ENCODE measurements around the gene ERG28. TPM values are rescaled to one million over a fixed set of nuclear protein-coding genes. Genes with fewer than 3 reads are reported as not detected.

ERG28 gene
- total RNA-seq, 2 experiments from 2014 or later, result 18.0 to 18.7 TPM

GRCh38 chr14:75636100-75636692 lies 24.5 kb downstream of the ERG28 start:
- ChIA-PET POLR2A (interaction anchor here (0.5 kb wide), 1 partner anchor 153 kb away, joined by 3 read pairs; no protein-coding TSS in a partner anchor), CTCF (no interaction called here)

GRCh38 chr14:75634848-75635247 lies 25.8 kb downstream of the ERG28 start:
- CTCF ChIA-PET, result no interaction called here
- POLR2A ChIA-PET, result no interaction called here

- ChIA-PET POLR2A (no interaction called here), CTCF (no interaction called here)
Observed at GRCh38 chr14:75631453-75631831, 29.2 kb downstream of the ERG28 start.

GRCh38 chr14:75630695-75631452 lies 29.8 kb downstream of the ERG28 start:
- ChIA-PET POLR2A (no interaction called here), CTCF (no interaction called here)

- POLR2A ChIA-PET, result no interaction called here
- CTCF ChIA-PET, result no interaction called here
Observed at GRCh38 chr14:75628816-75629215, 31.9 kb downstream of the ERG28 start.

GRCh38 chr14:75627406-75627805 lies 33.3 kb downstream of the ERG28 start:
- POLR2A ChIA-PET, result no interaction called here
- CTCF ChIA-PET, result no interaction called here

GRCh38 chr14:75626863-75627262 lies 33.8 kb downstream of the ERG28 start:
- CTCF ChIA-PET, result no interaction called here
- POLR2A ChIA-PET, result no interaction called here

GRCh38 chr14:75626396-75626795 lies 34.3 kb downstream of the ERG28 start:
- POLR2A ChIA-PET, result no interaction called here
- CTCF ChIA-PET, result no interaction called here

GRCh38 chr14:75625034-75625433 lies 35.6 kb downstream of the ERG28 start:
- CTCF ChIA-PET, result interaction anchor here (0.5 to 1.8 kb wide), 2 partner anchors 29 to 1710 kb away, joined by 4 to 6 read pairs; no protein-coding TSS in a partner anchor
- POLR2A ChIA-PET, result no interaction called here

GRCh38 chr14:75619548-75619947 lies 41.1 kb downstream of the ERG28 start:
- ChIA-PET CTCF (no interaction called here), POLR2A (no interaction called here)

GRCh38 chr14:75615200-75615599 lies 45.5 kb downstream of the ERG28 start:
- POLR2A ChIA-PET, result no interaction called here
- CTCF ChIA-PET, result no interaction called here

- ChIA-PET POLR2A (no interaction called here), CTCF (no interaction called here)
Observed at GRCh38 chr14:75614179-75614578, 46.5 kb downstream of the ERG28 start.

- ChIA-PET CTCF (no interaction called here), POLR2A (no interaction called here)
Observed at GRCh38 chr14:75612157-75612556, 48.5 kb downstream of the ERG28 start.

GRCh38 chr14:75610834-75611233 lies 49.8 kb downstream of the ERG28 start:
- ChIA-PET POLR2A (no interaction called here), CTCF (no interaction called here)

GRCh38 chr14:75609606-75610475 lies 50.8 kb downstream of the ERG28 start:
- POLR2A ChIA-PET, result no interaction called here
- CTCF ChIA-PET, result no interaction called here

GRCh38 chr14:75609116-75609515 lies 51.6 kb downstream of the ERG28 start:
- CTCF ChIA-PET, result no interaction called here
- POLR2A ChIA-PET, result no interaction called here

GRCh38 chr14:75607842-75608640 lies 52.6 kb downstream of the ERG28 start:
- POLR2A ChIA-PET, result no interaction called here
- CTCF ChIA-PET, result no interaction called here

GRCh38 chr14:75607044-75607443 lies 53.6 kb downstream of the ERG28 start:
- ChIA-PET POLR2A (no interaction called here), CTCF (interaction anchor here (0.7 kb wide), 1 partner anchor 309 kb away, joined by 3 read pairs; no protein-coding TSS in a partner anchor)

- CTCF ChIA-PET, result no interaction called here
- POLR2A ChIA-PET, result no interaction called here
Observed at GRCh38 chr14:75605916-75606315, 54.8 kb downstream of the ERG28 start.

Data from activated CD8-positive, alpha-beta memory T cell treated with anti-CD3 and anti-CD28 coated beads for 36 hours (primary cell).